Activated T-cell treated with anti-CD3 and anti-CD28 coated beads for 4 hours (primary cell): ENCODE results near the gene WASHC2C.
"Not testable (repeated sequence)": the region's sequence is repeated elsewhere in the genome, so short reads cannot be mapped to it uniquely, and the experiment has no call there.

Experiments
- DNase-seq: peaks from one replicate; pipeline ENCODE4 v3.0.0-alpha.2; 2020

WASHC2C gene

GRCh38 chr10:45763037-45763436 lies 36.0 kb downstream of the WASHC2C start:
- DNase-seq, result not testable (repeated sequence)

- DNase-seq, result not testable (repeated sequence)
Observed at GRCh38 chr10:45768334-45768733, 41.3 kb downstream of the WASHC2C start.

- not testable (repeated sequence) for DNase-seq
Observed at GRCh38 chr10:45771757-45772461, 44.8 kb downstream of the WASHC2C start.

GRCh38 chr10:45786217-45786616 lies 59.2 kb downstream of the WASHC2C start:
- not testable (repeated sequence) for DNase-seq

GRCh38 chr10:45787212-45787741 lies 60.2 kb downstream of the WASHC2C start:
- not testable (repeated sequence) for DNase-seq

GRCh38 chr10:45789991-45790390 lies 62.9 kb downstream of the WASHC2C start:
- not testable (repeated sequence) for DNase-seq

GRCh38 chr10:45790694-45791426 lies 63.8 kb downstream of the WASHC2C start:
- not testable (repeated sequence) for DNase-seq

- DNase-seq, result not testable (repeated sequence)
Observed at GRCh38 chr10:45794761-45795160, 67.7 kb downstream of the WASHC2C start.

GRCh38 chr10:45803060-45804010 lies 76.3 kb downstream of the WASHC2C start:
- DNase-seq, result not testable (repeated sequence)

GRCh38 chr10:45804996-45805395 lies 77.9 kb downstream of the WASHC2C start:
- not testable (repeated sequence) for DNase-seq

GRCh38 chr10:45809837-45810236 lies 82.8 kb downstream of the WASHC2C start:
- DNase-seq, result no peak

GRCh38 chr10:45811075-45811474 lies 84.0 kb downstream of the WASHC2C start:
- DNase-seq, result no peak

GRCh38 chr10:45812959-45813358 lies 85.9 kb downstream of the WASHC2C start:
- not testable (repeated sequence) for DNase-seq

- not testable (repeated sequence) for DNase-seq
Observed at GRCh38 chr10:45814146-45814545, 87.1 kb downstream of the WASHC2C start.

- DNase-seq, result no peak
Observed at GRCh38 chr10:45817130-45817859, 90.2 kb downstream of the WASHC2C start.

- no peak for DNase-seq
Observed at GRCh38 chr10:45817912-45818311, 90.8 kb downstream of the WASHC2C start.

GRCh38 chr10:45819552-45819951 lies 92.5 kb downstream of the WASHC2C start:
- DNase-seq, result no peak

GRCh38 chr10:45820107-45820830 lies 93.2 kb downstream of the WASHC2C start:
- DNase-seq, result not testable (repeated sequence)

GRCh38 chr10:45822918-45823317 lies 95.9 kb downstream of the WASHC2C start:
- not testable (repeated sequence) for DNase-seq
